Testis (tissue), 3 donors: ENCODE data around the gene AK1. TPM values are rescaled to one million over a fixed set of nuclear protein-coding genes. Genes with fewer than 3 reads are reported as not detected.
"Not testable (repeated sequence)": the region's sequence is repeated elsewhere in the genome, so short reads cannot be mapped to it uniquely, and the experiment has no call there.

Source experiments
- DNase-seq: peaks from one replicate; pipeline ENCODE4 v3.0.0-alpha.2; 2019
- H3K27ac ChIP-seq, 2 donors: fragments of 200-600 bp; sonication (generic); one replicate each; pipeline ENCODE4 v1.5.1; 2019
- H3K27me3 ChIP-seq: fragments of 200-600 bp; sonication (generic); one replicate; pipeline ENCODE4 v1.5.1; 2019
- H3K36me3 ChIP-seq: fragments of 200-600 bp; sonication (generic); one replicate; pipeline ENCODE4 v1.5.1; 2017; ENCODE audit warnings: low read depth; ENCODE audit errors: missing control alignments
- H3K4me1 ChIP-seq: fragments of 200-600 bp; sonication (generic); one replicate; pipeline ENCODE4 v1.5.1; 2019
- H3K4me3 ChIP-seq, 2 donors: fragments of 200-600 bp; sonication (generic); one replicate each; pipeline ENCODE4 v1.5.1; 2017 to 2019
- H3K9me3 ChIP-seq: fragments of 200-600 bp; sonication (generic); one replicate; pipeline ENCODE4 v1.5.1; 2017
- POLR2A ChIP-seq: fragments of 450-650 bp; IDR thresholded peaks from one replicate; pipeline ENCODE4 v1.6.1; 2017; ENCODE audit warnings: antibody characterized with exemption, mild to moderate bottlenecking, moderate library complexity
- WGBS, 2 donors: methylation state at CpG; one replicate each; pipeline ENCODE4 v1.1.5; 2018; 5-methylcytosine and 5-hydroxymethylcytosine counted together
- intact Hi-C: fragments of 100-400 bp; cut with DNase I; formaldehyde crosslinking; loops from one replicate; pipeline ENCODE4 v1.15.1; 2023; ENCODE audit warnings: low total_unique reads
- polyA plus RNA-seq: library from polyadenylated mRNA; stranded (reverse); fragments of 350-450 nt; fragmentation: Illumina TruSeq; extraction: RNeasy Lipid Tissue Mini Kit (QIAGEN cat#74804); gene quantifications from one replicate; pipeline ENCODE4 v1.2.3, GENCODE V29; 2014; ENCODE audit warnings: low read depth, low replicate concordance; ENCODE audit not compliant: insufficient read depth
- total RNA-seq, 2 donors: library from RNA; depleted of rRNA; stranded (reverse); fragments of >200 nt; gene quantifications; one replicate each; pipeline ENCODE4 v1.2.3, GENCODE V29; 2016
- TF ChIP-seq, protein P1 (sequence below), 3 experiments: fragments of 450-650 bp in 2 of 3; fragments of 200-600 bp in 1 of 3; sonication (generic) in 1 of 3; IDR thresholded peaks; one replicate each; pipeline ENCODE4 v1.5.1; 2016 to 2019; ENCODE audit warnings: antibody characterized with exemption in 3 of 3, mild to moderate bottlenecking in 2 of 3, moderate library complexity in 1 of 3

AK1 gene
- total and polyA plus RNA-seq, 3 donors from 2014 or later = 86.7 to 154 (median 103) TPM

DNA sequence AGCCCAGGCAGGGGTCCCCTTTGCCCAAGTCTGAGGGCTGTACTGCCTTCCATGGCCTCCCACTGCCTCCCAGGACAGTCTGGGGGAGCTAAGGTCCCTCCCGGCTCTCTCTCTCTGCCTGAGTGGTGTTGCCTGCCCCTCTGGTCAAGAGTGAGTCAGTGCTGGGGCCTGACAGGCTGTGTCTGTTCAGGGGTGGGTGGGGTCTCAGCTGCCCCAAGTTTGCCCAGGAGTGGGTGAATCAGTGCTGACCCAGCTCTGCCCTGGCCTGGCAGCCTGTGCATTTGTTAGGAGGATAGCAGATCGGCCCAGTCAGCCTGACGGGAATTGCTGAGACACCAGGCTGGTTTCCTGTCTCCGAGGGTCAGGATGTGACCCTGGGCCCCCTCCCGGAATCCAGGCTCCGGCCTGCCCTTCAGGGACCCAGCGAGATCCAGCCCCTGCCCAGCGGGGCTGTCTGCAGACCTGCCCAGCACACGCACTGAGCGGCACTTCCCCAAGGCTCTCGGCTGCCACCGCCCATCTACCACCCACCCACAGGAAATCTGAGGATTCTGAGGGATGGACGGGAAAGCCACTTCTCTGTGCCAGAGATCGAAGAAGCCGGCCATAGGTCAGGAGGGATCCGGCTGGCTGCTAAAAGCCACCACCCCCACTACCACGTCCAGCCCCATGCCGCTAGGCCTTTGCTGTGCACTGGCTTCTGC is 38.9 kb downstream of the AK1 start:
- peak; percentile 62 for DNase-seq
- H3K36me3 ChIP-seq = no peaks in the 10 kb centered on the region
- no peak overlapping the region for H3K4me3 ChIP-seq
- intact Hi-C loops = no loop called here
- no peaks in the 10 kb centered on the region for H3K27me3 ChIP-seq
- TF ChIP-seq, protein P1, sequence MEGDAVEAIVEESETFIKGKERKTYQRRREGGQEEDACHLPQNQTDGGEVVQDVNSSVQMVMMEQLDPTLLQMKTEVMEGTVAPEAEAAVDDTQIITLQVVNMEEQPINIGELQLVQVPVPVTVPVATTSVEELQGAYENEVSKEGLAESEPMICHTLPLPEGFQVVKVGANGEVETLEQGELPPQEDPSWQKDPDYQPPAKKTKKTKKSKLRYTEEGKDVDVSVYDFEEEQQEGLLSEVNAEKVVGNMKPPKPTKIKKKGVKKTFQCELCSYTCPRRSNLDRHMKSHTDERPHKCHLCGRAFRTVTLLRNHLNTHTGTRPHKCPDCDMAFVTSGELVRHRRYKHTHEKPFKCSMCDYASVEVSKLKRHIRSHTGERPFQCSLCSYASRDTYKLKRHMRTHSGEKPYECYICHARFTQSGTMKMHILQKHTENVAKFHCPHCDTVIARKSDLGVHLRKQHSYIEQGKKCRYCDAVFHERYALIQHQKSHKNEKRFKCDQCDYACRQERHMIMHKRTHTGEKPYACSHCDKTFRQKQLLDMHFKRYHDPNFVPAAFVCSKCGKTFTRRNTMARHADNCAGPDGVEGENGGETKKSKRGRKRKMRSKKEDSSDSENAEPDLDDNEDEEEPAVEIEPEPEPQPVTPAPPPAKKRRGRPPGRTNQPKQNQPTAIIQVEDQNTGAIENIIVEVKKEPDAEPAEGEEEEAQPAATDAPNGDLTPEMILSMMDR (IDR thresholded peaks at IDR 0.05) = no peak
- no peak for TF ChIP-seq POLR2A
- H3K4me1 ChIP-seq = peaks cover 61% of the 10 kb centered on the region
- H3K27ac ChIP-seq = peak overlapping the region; percentile 66 to 85
- 42 to 46% methylated on average over 13 to 18 of the region's 18 CpGs for WGBS, 2 donors
- no peaks in the 10 kb centered on the region for H3K9me3 ChIP-seq

DNA sequence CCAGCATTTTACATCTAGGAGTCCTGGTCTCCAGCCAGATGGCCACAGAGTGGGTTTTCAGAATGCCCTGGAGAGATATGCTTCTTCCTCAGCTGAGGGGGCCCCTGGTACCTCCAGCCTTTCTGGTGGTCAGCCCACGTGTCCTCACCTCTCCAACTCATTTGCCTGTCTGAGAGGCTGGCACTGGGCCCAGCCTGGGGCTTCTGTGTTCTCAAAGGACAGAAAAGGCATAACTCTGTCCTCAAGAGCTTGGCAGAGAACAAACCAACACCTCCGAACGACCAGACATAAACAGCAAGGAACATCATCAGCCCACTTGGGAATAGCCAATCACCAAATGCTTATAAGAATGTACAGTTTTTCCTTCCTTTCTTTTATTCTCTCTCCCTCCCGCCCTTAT is 40.1 kb downstream of the AK1 start:
- H3K9me3 ChIP-seq = no peaks in the 10 kb centered on the region
- no peak for TF ChIP-seq POLR2A
- TF ChIP-seq, protein P1 (IDR thresholded peaks at IDR 0.05) = no peak
- no peaks in the 10 kb centered on the region for H3K36me3 ChIP-seq
- H3K4me3 ChIP-seq = no peak overlapping the region
- 32 to 59% methylated on average over 4 of the region's 4 CpGs for WGBS, 2 donors
- peak overlapping the region in 1 of 2 donors; percentile 85 for H3K27ac ChIP-seq
- peaks cover 67% of the 10 kb centered on the region for H3K4me1 ChIP-seq
- DNase-seq = no peak
- H3K27me3 ChIP-seq = no peaks in the 10 kb centered on the region
- intact Hi-C loops = no loop called here

DNA sequence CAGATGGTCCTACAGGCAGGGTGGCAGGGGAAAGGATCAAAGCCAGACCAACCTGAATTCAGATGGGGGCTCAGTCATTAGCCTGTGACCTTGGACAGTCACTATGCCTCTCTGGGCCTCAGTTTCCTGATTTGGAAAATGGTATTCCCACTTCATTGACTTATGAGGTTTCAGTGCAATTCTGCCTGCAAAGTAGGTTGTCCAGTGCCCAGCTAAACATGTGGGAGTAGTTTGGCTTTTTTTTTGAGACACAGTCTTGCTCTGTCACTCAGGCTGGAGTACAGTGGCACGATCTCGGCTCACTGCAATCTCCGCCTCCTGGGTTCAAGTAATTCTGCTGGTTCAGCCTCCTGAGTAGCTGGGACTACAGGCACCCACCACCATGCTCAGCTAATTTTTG is 40.9 kb downstream of the AK1 start:
- Histone ChIP-seq H3K27ac (peak overlapping the region; percentile 9 to 85), H3K4me1 (peaks cover 74% of the 10 kb centered on the region)
- DNase-seq, H3K36me3 ChIP-seq, H3K27me3 ChIP-seq, intact Hi-C loops, H3K9me3 ChIP-seq, H3K4me3 ChIP-seq: not testable (repeated sequence)
- 40 to 68% methylated on average over 3 of the region's 3 CpGs for WGBS, 2 donors

DNA sequence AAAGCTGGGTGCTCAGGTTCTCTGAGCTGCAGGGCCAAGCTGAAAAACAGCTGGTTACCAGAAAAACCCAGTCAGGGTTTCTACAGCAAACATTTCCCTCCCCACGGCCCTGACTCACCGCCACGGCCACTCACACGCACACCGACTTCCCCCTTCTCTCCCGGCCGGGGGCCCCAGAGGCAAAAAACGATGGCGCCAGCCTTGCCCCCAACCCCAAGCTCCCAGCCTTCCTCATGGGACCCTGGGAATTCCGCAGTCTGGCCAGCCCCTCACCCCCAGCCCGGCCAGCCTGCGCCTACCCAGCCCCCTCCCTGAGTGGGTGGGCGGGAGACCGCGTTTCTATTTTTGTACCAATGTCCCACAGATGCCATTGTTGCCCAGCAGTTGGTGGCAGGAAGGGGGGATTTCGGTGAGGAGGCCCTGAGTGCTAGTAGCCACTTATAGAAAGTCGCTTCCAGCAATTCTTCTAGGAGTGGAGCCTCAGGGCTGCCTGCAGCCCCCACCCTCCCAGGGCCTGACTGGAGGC is 41.4 kb downstream of the AK1 start:
- H3K27me3 ChIP-seq = no peaks in the 10 kb centered on the region
- TF ChIP-seq, protein P1 (IDR thresholded peaks at IDR 0.05) = no peak
- peak overlapping the region; percentile 9 to 85 for H3K27ac ChIP-seq
- intact Hi-C loops = no loop called here
- no peak overlapping the region for H3K4me3 ChIP-seq
- H3K4me1 ChIP-seq = peaks cover 74% of the 10 kb centered on the region
- H3K9me3 ChIP-seq = no peaks in the 10 kb centered on the region
- WGBS, 2 donors = 44 to 50% methylated on average over 15 to 17 of the region's 17 CpGs
- H3K36me3 ChIP-seq = no peaks in the 10 kb centered on the region
- no peak for DNase-seq

DNA sequence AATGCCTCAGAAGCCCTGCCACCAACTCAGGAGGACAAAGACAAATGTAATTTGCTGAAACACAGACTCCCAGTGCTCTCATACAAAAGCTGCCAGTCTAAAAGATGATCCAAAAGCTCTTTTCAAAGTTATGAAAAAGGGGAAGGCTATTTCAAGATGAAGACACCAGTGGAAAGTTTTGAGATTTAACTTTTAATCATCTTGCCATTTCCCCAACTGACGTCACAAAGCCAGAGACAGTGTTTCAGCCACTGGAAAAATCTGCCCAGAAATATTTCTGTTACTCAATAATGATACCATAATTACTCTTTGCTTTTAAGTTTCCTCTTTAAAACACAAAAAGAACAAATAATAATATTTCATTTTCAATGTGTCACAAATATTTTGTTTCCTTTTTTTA is 43.9 kb downstream of the AK1 start:
- 12 to 22% methylated on average over 1 of the region's 1 CpG for WGBS, 2 donors
- Histone ChIP-seq H3K4me3 (no peak overlapping the region), H3K36me3 (no peaks in the 10 kb centered on the region), H3K4me1 (peaks cover 76% of the 10 kb centered on the region), H3K27me3 (no peaks in the 10 kb centered on the region), H3K27ac (peak overlapping the region in 1 of 2 donors; percentile 85), H3K9me3 (no peaks in the 10 kb centered on the region)
- no peak for TF ChIP-seq POLR2A
- TF ChIP-seq, protein P1 (IDR thresholded peaks at IDR 0.05) = no peak
- intact Hi-C loops = no loop called here
- DNase-seq = no peak
